HepG2 (cell line): Measurements from ENCODE around the gene NR0B1.

Experiments used
- ATF4 ChIP-seq, 2 experiments: fragments of 450-650 bp in 1 of 2; sonication (generic) in 1 of 2; formaldehyde crosslinking; IDR thresholded peaks; 2 replicates each; pipeline versions ENCODE4 v1.5.0 to v1.8.0; 2020 to 2022; ENCODE audit warnings: mild to moderate bottlenecking in 1 of 2, missing genetic modification reagents in 1 of 2
- CHD2 ChIP-seq: IDR thresholded peaks from 2 replicates; pipeline ENCODE4 v1.6.1; 2011; ENCODE audit warnings: low read depth, low read length, improper control_type of control experiment
- ZNF317 ChIP-seq: sonication (generic); formaldehyde crosslinking; IDR thresholded peaks from 2 replicates; pipeline ENCODE4 v1.5.0; 2020; ENCODE audit warnings: mild to moderate bottlenecking, missing genetic modification reagents
- ZNF782 ChIP-seq: sonication (generic); formaldehyde crosslinking; IDR thresholded peaks from 2 replicates; pipeline ENCODE4 v1.4.0; 2020; ENCODE audit warnings: missing genetic modification reagents, mild to moderate bottlenecking, borderline replicate concordance
- TF ChIP-seq, protein P1 (sequence below): sonication (generic); formaldehyde crosslinking; IDR thresholded peaks from 2 replicates; pipeline ENCODE4 v1.5.0; 2020; ENCODE audit warnings: mild to moderate bottlenecking, missing genetic modification reagents, moderate library complexity
- TF ChIP-seq, protein P2 (sequence below): sonication (generic); formaldehyde crosslinking; IDR thresholded peaks from 2 replicates; pipeline ENCODE4 v1.8.0; 2022; ENCODE audit warnings: low read depth, missing genetic modification reagents

GRCh38 chrX:30310429-30311206 lies 1.4 kb upstream of the NR0B1 start:
- TF ChIP-seq ATF4 (CRISPR knock-in tag; IDR thresholded peaks at IDR 0.05) (no peak), ZNF782 (CRISPR knock-in tag) (no peak), CHD2 (no peak), ZNF317 (no peak)
- TF ChIP-seq, protein P1, sequence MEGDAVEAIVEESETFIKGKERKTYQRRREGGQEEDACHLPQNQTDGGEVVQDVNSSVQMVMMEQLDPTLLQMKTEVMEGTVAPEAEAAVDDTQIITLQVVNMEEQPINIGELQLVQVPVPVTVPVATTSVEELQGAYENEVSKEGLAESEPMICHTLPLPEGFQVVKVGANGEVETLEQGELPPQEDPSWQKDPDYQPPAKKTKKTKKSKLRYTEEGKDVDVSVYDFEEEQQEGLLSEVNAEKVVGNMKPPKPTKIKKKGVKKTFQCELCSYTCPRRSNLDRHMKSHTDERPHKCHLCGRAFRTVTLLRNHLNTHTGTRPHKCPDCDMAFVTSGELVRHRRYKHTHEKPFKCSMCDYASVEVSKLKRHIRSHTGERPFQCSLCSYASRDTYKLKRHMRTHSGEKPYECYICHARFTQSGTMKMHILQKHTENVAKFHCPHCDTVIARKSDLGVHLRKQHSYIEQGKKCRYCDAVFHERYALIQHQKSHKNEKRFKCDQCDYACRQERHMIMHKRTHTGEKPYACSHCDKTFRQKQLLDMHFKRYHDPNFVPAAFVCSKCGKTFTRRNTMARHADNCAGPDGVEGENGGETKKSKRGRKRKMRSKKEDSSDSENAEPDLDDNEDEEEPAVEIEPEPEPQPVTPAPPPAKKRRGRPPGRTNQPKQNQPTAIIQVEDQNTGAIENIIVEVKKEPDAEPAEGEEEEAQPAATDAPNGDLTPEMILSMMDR (CRISPR knock-in tag), result no peak
- TF ChIP-seq, protein P2, sequence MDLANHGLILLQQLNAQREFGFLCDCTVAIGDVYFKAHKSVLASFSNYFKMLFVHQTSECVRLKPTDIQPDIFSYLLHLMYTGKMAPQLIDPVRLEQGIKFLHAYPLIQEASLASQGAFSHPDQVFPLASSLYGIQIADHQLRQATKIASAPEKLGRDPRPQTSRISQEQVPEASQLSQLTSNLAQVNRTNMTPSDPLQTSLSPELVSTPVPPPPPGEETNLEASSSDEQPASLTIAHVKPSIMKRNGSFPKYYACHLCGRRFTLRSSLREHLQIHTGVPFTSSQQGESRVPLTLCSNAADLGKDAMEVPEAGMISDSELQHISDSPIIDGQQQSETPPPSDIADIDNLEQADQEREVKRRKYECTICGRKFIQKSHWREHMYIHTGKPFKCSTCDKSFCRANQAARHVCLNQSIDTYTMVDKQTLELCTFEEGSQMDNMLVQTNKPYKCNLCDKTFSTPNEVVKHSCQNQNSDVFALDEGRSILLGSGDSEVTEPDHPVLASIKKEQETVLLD (CRISPR knock-in tag), result no peak
